Cerebellar cortex (tissue), 1 donor: ENCODE measurements around the gene TMEM273.

Experiments
- DNase-seq: peaks from one replicate; pipeline ENCODE4 v3.0.0-alpha.2; 2015; ENCODE audit warnings: low spot score

The TMEM273 gene

DNA sequence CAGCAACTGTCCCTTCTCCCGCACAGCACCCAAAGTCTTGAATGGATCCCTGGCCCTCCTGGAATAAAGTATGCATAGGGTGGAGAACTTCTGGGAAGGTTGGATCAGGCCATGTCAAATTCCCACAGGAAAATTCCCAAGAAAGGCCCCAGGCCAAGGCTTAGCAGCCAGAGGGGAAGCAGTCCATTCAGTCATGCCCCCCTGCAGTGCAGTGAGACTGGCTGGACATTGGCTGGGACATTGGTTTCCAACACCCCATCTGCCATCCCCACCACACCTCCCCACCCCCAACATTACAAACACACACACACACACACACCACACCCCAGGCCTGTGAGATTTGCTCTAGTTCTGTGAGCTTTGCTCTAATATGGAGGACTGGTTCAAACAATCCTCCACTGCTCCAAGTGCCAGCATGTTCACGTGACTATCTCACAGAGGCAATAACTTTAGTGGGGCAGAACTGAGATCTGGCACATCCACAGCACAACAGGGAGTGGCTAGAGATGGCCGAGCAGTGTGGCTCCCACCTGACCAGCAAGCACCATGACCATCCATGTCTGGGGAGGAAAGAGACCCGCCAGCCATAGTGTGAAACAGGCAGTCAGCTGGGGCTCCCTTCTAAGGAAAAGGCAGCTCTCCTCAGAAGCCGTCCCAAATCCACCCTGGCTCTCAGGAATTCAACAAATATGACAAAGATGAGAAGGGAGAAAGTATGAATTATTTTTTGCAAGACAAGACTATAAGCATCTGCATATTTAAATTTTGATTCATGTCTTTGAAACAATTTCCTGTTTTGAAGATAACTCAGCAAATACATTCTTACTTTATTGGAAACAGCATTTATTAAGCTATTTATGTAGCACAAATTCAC is 47.6 kb downstream of the TMEM273 start:
- DNase-seq, result no peak

DNA sequence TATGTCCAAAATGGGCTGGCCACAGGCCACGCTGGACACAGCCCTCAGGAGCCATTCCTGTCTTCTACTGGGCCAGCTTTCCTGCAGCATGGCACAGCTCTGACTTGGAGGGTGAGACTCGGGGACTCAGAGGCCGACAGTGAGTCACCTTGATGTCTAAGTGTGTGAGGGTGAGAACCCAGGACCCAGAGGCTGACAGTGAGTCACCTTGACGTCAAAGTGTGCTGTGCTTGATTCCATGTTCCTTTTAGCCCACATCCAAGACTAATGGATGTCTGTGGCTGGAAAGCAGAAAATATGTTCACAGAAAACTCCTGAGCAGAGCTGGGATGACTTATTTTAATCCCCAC is 48.4 kb downstream of the TMEM273 start:
- DNase-seq, result no peak

DNA sequence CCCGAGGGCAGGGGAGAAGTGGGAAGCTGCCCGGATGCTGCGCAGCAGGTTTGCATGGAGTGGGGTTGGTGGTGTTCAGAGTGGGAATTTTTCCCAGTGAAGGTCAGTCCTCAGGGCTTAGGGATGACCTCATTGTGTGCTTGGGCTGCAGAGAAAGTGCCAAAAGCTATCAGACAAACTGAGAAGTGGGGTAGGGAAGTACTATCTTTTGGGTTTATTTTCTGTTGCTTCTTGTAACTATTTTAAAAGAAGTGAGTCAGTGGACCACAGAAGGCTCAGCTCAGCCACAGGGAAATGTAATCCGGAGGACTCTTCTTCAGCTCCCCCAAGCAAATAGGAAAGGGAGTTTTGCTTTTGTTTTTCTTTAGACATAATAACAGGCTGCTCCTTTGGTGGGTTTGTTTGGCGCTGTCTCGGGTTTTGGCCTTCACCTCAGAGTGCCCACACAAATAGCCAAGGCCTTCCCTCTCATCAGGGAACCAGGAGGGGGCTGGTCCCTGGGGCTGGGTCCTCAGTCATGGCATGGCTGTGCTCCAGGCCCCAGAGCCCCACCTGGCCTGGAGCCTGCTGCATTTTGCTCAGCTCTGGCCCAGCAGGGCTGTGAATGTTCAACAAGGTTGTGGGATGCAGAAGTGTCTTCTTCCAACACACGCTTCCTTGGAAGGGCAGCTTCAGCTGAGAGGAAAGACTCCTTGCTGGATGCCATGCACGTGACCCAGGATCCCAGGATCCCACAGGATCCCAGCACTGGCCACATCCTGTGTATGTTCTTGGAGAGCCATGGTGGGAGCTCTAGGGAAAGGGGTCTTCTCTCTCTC is 49.0 kb downstream of the TMEM273 start:
- no peak for DNase-seq

DNA sequence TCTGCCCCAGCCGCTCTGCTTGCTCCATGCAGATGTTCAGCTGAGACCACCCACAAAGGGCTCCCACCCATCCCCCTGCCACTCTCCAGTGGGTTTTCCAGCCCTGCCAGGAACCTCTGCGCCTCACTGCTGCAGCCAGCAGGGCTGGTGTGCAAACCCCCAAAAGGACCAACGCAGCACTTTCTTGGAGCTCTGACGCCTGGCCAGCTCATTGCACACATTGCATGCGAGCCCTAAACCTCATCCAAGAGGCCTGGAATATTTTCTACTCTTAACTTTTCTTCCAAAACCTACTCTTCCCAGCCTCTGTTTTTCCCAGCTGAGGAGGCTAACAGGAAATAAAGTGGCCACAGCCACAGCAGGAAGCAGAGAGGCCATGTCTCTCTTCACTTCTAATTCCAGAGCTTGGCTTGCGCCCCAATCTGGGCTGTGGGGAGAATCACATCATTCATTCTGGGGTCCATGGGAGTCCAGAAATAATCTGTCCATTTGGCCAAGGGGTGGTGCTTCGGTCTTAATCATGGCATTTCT is 49.8 kb downstream of the TMEM273 start:
- DNase-seq, result no peak

DNA sequence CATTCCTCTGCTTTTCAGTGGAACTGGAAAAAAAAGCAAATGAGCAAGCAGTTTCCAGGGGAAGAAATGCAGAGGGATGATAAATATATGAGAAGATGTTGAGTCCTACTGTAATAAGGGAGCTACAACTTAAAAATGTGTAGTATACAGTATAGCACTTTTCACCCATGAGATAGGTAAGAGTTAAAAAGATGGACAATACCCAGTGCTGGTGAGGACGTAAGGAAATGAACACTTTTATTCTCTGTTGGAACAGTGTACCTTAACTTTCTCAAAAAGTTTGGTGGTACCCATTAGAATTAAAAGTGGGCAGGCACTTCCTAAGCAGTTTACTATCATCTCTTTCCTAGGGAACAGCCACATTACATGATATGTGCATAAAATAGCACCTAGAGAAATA is 51.7 kb downstream of the TMEM273 start:
- no peak for DNase-seq

DNA sequence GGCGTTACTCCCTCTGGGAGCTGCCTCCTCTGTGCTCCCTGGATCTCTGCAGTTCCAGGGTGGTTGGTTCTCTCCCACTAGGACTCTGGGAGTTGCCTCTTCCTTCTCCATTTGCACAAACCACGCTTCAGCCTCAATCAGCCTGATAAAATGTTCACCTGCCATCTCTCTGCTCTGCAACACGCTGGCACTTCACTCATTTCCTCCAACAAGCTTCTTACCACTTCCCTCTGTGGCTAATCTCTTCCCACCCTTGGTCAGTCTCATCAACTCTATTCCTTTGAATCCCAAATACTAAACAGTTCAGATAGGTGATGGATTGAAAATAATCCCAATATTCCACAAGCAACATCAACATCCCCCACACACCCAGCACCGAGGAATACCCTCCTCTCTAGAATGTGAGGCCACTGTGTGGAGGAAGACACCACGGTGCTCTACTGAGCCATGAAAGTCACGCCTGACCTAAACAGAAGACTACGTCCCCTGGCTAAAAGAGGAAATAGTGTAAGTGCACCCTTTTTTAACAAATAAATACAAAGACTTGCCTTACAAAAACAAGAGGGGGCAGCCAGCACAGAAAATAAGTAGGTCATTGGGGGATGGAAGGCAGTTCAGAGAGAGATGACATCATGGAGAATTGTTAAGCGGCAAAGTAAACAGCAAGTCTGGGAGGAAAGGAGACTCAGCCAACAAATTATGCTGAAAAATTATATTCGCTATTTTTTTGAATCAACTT is 52.4 kb downstream of the TMEM273 start:
- DNase-seq, result no peak

DNA sequence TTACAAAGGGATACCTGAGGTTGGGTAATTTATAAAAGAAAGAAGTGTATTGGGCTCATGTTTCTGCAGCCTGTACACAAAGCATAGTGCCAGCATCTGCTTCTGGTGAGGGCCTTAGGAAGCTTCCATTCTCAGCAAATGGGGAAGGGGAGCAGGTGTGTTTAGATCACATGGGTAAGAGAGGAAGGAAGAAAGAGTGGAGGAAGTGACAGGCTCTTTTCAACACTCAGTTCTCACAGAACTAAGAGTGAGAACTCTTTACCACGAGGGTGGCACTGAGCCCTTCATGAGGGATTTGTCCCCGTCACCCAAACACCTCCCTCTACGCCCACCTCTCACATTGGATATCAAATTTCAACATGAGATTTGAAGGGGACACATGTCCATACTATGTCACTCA is 53.9 kb downstream of the TMEM273 start:
- DNase-seq, result no peak

DNA sequence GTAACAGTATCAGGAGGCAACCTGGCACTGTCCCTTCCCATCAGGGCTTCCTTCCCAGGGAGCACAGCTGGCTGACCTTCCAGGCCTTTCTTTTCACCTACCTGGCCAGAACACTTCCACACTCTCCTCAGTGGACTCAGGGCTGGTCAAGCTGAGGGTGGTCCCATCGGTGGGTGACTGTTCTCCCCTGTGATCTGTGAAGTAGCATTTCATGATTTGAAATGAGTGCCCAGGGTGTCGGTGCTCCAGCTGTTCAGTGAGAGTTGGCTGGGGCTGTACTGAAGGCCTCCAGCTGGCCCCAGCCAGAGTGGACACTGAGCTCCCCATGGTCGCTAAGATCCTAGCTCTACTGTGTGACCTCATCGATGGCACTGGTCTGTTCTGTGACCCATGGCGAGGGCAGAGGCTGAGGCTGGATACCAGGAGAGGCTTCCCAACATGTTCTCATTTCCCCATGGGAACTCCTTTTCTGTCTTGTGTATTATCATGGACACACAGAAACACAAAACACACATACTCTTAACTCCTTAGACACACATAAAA is 54.4 kb downstream of the TMEM273 start, which contains the start of gene FAM170B:
Gene FAM170B (minus strand): TSS at position 316 of the 543 bp plus-strand sequence. CDS start 103 bp downstream, at position 213.
- no peak for DNase-seq

DNA sequence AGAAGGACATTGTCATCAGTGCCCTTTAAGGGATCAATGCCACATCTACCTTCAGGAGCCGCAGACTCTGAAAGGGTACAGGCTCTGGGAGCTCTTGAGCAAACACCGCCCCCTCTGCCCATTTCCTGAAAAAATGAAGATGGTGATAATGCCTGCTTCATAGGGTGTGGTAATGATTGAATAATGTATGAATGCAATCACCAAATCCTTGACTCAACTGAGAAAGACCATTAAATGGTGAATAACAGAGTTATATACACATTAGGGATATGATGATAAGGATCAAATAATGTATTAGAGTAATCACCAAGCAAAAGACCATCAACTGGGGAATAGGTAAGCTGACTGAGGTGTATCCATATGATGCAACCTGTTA is 55.8 kb downstream of the TMEM273 start:
- DNase-seq, result no peak

DNA sequence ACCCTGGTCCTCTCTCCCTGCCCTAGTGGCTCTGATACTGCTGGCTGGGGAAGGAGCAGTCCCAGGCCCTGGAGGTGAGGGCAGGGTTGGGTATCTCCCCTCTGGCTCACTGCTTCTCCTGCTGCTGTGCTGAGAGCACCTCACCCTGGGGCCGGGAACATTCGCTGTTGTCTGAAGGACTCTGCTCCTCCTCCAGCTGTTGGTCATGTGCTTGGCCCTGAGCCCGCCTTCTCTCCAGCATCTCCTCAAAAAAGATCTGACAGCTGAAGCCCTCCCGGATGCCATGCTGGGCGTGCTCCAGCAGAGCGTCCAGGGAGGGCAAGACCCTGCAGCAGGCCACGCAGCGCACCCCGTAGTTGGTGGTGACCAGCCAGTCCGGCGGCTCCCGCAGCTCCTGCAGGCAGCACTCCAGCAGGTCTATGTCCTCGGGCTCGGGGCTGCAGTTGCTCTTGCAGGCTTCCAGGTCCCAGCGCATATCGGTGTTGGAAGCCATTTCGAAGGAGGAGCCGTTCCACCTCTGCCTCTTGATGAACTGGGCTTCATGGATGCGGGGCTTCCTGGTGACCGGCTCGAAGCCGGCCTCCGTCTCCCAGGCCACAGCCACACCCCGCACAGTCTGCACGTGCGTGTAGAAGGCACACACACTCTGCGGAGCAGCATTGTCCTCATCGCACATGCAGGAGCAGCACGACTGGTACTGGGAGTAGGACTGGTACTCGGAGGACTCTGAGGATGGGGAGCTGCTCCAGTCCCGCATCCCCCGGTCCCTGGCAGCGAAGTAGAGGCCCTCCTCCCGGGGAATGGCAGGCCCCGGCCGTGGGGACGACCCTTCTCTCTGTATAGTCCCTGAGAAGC is 56.5 kb downstream of the TMEM273 start:
- DNase-seq, result no peak

DNA sequence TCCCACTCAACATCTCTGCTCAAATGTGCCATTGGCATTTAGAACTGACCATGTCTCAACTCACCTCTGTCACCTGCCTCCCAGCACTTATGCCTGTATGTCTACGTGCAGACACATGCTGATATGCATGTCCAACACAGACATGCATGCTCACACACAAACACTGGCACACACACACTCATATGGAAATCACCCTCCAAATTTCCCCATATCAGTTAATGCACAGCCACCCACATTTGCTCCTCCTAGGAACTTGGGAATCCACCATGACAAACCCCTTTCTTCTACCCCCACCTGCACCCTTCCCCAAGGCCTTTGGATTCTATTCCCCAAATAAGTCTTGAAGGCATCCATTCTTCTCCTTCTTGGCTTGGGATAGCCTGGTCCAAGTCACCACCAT is 58.8 kb downstream of the TMEM273 start:
- DNase-seq, result no peak

DNA sequence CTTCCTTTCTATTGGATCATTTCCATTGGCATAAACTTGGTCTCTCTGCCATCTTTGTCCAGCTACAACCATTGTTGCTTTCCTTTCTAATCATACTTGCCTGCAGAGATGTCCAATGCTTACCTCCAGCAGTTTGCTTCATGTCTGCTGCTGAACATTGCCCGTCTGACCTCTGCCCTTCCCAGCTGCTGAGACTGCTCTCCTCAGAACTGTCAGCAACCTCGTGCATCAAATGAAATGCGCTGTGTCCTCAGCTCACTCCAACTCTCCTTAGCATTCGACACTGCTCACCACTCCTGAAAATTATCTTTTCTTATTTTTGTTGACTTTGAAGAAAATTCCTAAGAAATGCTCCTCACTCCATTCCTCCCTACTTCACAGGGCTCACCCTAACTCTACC is 59.3 kb downstream of the TMEM273 start:
- no peak for DNase-seq

DNA sequence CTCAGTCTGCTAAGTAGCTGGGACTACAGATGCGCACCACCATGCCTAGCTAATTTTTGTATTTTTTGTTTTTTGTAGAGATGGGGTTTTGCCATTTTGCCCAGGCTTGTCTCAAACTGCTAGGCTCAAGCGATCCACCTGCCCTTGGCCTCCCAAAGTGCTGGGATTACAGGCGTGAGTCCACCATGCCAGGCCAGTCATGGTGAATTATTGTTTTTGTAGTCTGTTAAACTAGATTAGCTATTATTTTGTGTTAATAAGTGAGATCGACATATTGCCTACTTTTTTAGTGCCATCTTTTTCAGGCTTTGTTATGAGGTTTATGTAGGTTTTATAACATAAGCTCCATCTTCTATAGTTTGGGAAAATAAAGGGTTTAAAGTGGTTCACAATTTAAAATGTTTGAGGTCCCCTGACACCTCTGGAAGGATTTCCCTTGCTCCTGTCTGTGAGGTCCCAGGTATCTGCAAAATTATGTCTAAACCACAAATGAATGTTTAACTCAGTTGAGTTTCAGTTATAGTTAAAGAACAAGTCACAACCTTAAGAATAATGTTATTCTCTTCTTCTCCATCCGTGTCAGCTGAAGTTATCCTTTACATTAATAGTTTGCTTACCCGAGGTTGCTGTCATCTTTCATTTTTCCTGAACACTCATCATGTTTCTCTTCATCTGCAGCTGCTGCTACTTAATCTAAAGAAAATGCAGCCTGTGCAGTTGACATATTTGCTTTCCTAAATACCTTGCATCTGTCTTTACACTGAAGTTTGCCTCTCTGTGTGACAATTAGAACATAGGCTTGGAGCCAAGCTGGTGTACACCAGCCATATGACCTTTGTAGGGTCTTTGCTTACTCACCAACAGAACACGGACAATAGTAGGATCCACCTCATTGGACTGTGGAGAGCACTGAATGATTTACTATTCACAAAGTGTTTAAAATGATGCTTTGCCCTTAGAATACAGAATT is 63.9 kb downstream of the TMEM273 start:
- DNase-seq, result no peak

DNA sequence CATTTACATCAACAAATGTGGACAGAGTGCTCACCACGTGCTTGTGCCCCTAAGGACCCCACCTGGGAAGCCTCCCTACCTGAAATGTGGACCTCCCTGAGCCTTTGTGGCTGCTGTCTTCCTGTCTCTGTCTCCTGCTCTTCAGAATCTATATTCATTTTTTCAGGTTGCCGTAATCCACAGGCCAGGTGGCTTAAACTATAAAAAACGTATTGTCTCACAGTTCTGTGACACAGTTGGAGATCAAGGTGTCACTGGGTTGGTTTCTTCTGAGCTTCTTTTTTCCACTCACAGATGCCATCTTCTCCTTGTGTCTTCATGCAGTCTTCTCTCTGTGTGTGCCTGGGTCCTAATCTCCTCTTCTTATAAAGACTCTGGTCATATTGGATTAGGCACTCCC is 67.3 kb downstream of the TMEM273 start:
- no peak for DNase-seq

DNA sequence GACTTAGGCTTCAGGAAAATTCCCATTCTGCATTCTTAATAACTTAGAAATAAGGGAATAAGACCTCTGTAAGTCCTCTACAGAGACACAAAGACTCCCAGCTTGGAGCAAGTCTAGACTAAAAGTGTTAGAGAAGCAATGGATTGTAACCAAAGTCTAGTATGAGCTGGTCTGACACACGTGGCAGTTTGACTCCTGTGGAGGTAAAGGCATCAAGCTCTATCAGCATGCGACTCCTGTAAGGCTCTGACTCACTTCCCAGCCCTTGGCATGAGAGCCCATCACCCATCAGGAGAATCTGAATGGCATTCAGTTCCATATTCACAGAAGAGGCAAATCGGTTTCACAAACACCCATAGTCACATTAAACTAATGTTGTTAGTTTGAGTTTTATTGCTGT is 68.4 kb downstream of the TMEM273 start:
- DNase-seq, result no peak

DNA sequence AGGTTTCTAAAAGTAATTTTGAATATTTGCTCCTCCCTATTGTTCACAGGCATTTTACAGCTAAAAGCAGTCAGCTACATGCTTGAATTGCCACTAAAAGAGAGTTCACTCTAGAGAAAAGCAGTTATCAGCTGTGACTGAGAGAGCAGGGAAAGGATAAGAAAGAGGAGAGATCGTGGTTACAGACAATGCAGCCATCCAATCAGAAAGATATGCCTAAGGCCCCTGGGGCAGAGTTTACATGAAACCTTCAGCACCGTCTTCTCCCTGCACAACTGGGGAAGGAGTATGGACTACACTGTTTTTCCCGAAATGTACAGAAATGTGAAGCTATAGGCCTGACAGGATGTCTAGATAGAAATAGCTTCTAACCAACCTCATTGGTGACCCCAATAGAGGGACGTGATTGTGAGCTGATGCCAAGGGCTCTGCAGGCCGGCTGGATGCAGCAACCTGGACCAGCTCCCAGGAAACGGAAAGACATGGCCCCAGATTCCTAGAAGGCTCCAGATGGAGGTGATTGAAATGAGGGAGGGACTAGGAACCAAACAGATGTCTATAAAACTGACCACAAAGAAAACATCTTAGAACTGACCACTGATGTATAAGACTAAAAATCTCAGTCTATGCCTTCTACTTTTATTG is 69.6 kb downstream of the TMEM273 start:
- no peak for DNase-seq

DNA sequence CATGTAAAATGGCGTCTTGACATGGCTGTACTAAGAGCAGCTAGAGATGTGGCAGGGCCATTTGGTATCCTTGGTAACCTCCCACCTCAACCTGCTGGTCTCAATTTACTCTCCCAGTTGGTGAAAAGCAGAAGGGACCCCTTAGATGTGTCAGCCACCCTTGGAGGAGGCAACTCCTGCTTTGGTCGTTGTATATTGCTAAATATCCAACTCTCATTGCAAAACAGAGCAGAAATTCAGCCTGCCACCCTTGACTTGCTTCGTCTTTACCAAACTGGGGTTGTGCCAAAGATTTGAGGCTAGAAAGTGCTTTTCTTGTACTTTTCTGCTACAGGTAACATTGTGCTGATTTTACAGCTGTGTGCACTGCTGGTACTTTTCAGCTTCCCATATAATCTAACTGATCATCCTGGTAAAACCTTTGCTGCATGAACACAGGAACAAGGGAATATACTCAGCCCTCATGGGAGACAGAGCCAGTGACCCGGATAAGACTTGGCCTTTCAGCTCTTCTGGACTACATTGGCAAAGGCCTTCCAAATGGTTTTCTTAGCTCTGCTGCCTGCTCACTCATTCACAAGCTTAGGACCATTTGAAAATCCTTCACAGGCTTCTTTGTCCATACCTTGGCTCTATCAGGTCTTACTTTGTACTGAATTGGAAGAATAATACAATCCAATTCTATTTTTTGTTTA is 70.7 kb downstream of the TMEM273 start:
- DNase-seq, result peak; percentile 8

DNA sequence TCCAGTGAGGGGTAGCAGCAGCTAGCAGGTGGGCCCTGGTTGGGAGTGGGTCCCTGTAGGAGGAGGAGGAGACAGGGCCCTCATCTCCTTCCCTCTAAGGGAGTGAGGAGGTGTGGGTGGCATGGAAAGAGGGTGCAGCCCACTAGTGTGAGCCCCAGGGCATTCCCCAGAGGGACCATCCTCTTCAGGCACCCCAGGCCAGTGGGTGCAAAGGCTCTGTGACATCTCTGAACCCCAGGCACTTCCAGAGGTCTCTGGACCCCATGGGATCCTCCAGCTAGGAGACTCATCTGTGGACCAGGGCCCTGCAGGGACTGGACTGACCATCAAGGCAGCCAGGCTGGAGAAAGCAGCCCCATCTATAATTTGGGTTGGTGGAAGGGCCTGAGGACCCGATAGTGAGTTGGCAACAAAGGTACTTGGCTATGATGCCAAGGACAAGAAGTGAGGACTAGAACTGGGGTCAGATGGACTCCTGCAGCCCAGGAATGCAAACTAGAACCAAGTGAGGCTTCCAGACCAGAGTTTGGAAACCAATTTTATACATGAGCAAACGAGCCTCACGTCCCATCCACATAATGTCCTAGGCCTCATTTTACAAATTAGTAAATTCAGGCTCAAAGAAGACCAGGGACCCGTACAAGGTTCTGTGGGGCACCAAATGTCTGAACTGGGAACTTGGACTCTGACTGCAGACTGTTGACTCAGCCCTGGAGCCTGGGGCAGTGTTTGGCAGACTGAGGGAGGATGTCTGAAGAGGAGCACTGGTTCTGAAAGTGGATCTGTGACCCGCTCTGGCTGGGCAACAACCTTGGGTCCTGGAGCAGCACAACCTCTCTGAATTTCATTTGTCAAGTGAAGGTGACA is 71.4 kb downstream of the TMEM273 start:
- DNase-seq, result no peak
